Endodermal cell (in vitro differentiated cells): ENCODE measurements around the gene RPTOR. TPM values are rescaled to one million over a fixed set of nuclear protein-coding genes. Genes with fewer than 3 reads are reported as not detected.

Experiments used
- DNase-seq: peaks from one replicate; pipeline ENCODE4 v3.0.0-alpha.2; 2017
- H3K27ac ChIP-seq: 2 replicates; pipeline ENCODE4 v1.5.1; 2013; ENCODE audit warnings: mild to moderate bottlenecking, low read depth, low read length, moderate library complexity
- H3K27me3 ChIP-seq: 2 replicates; pipeline ENCODE4 v1.6.1; 2013; ENCODE audit warnings: mild to moderate bottlenecking, low read length, moderate library complexity; ENCODE audit not compliant: insufficient read depth, control insufficient read depth, poor library complexity, severe bottlenecking
- H3K36me3 ChIP-seq: 2 replicates; pipeline ENCODE4 v1.7.0; 2013; ENCODE audit warnings: mild to moderate bottlenecking, low read length, moderate library complexity; ENCODE audit not compliant: control insufficient read depth, insufficient read depth
- H3K4me1 ChIP-seq: one replicate; pipeline ENCODE4 v1.7.0; 2013; ENCODE audit warnings: low read length; ENCODE audit not compliant: control insufficient read depth, insufficient read depth
- H3K4me3 ChIP-seq: 2 replicates; pipeline ENCODE4 v1.5.1; 2013; ENCODE audit warnings: mild to moderate bottlenecking, low read length, moderate library complexity
- H3K9ac ChIP-seq: 2 replicates; pipeline ENCODE4 v1.6.1; 2013; ENCODE audit warnings: mild to moderate bottlenecking, low read length, moderate library complexity; ENCODE audit not compliant: poor library complexity, severe bottlenecking; ENCODE audit errors: extremely low read depth
- H3K9me3 ChIP-seq: 2 replicates; pipeline ENCODE4 v1.6.1; 2013; ENCODE audit warnings: mild to moderate bottlenecking, low read length, moderate library complexity; ENCODE audit not compliant: control insufficient read depth
- H3K27ac Mint-ChIP-seq: 2 replicates; pipeline ENCODE4 v1.8.0; 2020; ENCODE audit warnings: mixed read lengths
- H3K27me3 Mint-ChIP-seq: 2 replicates; pipeline ENCODE4 v1.8.0; 2021; ENCODE audit warnings: mild to moderate bottlenecking, mixed read lengths; ENCODE audit not compliant: insufficient read depth
- H3K36me3 Mint-ChIP-seq: 2 replicates; pipeline ENCODE4 v1.8.0; 2020; ENCODE audit warnings: low read depth, mixed read lengths
- H3K4me1 Mint-ChIP-seq: 2 replicates; pipeline ENCODE4 v1.8.0; 2020; ENCODE audit warnings: mixed read lengths
- H3K4me3 Mint-ChIP-seq: 2 replicates; pipeline ENCODE4 v1.8.0; 2020; ENCODE audit warnings: mild to moderate bottlenecking, moderate library complexity, mixed read lengths
- H3K9me3 Mint-ChIP-seq: 2 replicates; pipeline ENCODE4 v1.8.0; 2020; ENCODE audit warnings: mild to moderate bottlenecking, mixed read lengths
- WGBS, 2 experiments: methylation state at CpG; one replicate each; pipeline versions ENCODE4 v1.1.5 to v1.1.7; 2013; ENCODE audit warnings: missing lambda C conversion rate in 2 of 2, mixed read lengths in 1 of 2; ENCODE audit not compliant: insufficient coverage in 1 of 2, insufficient read length in 1 of 2; 5-methylcytosine and 5-hydroxymethylcytosine counted together
- total RNA-seq, 2 donors: library from RNA; stranded (reverse); fragmentation: NEBNext Ultra II Directional in 1 of 2; extraction: Animal tissue kit (Norgen Biotek cat#: 25700) in 1 of 2; gene quantifications; 2 replicates in 1 of 2; 3 replicates in 1 of 2; pipeline ENCODE4 v1.2.1, GENCODE V29; 2021
- TF ChIP-seq, protein P1 (sequence below): fragments of 200-600 bp; sonication (generic); conservative IDR thresholded peaks from 2 replicates; pipeline ENCODE4 v1.5.0; 2021; ENCODE audit warnings: antibody characterized with exemption, mild to moderate bottlenecking

Gene RPTOR
- total RNA-seq, 2 donors from 2014 or later: 45.1 to 53.4 TPM

DNA sequence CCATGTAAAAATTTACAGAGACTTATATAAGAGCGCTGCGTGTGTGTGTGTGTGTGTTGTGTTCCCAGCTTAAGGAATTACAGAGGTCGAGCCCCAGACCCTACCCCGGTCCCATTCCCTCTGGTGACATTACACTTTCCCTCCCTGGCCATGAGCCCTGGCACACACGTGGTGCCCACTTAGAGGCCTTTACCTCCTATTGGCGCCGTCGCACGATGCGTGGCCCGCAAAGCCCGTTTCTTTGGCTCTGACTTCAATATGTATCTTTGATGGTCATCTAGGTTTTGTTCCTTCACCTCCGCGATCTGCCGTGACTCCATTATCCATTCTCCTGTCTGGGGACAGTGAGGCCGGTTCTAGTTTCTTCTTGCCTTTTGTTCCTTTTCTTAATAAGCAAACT, 350.1 kb downstream of the RPTOR start:
- peaks cover 25% of the 10 kb centered on the region for H3K36me3 Mint-ChIP-seq
- TF ChIP-seq, protein P1, sequence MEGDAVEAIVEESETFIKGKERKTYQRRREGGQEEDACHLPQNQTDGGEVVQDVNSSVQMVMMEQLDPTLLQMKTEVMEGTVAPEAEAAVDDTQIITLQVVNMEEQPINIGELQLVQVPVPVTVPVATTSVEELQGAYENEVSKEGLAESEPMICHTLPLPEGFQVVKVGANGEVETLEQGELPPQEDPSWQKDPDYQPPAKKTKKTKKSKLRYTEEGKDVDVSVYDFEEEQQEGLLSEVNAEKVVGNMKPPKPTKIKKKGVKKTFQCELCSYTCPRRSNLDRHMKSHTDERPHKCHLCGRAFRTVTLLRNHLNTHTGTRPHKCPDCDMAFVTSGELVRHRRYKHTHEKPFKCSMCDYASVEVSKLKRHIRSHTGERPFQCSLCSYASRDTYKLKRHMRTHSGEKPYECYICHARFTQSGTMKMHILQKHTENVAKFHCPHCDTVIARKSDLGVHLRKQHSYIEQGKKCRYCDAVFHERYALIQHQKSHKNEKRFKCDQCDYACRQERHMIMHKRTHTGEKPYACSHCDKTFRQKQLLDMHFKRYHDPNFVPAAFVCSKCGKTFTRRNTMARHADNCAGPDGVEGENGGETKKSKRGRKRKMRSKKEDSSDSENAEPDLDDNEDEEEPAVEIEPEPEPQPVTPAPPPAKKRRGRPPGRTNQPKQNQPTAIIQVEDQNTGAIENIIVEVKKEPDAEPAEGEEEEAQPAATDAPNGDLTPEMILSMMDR: no peak

DNA sequence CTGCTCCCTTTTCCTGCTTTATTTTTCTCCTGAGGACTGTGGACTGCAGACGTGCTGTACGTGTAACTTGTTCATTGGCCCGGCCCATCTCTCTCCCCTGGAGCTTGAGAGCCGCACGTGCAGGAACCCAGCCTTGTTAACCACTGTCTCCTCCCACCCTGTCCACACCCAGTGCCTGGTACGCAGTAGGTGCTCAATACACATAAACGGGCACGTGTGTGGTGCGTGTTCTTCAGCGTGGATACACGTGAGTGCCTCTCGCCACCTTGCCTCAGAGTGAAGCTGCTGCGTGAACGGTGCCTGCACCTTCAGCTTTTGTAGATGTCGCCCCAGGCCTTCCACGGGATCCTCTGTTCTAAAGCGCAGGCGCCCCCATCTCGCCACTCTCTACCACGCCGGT, 350.7 kb downstream of the RPTOR start:
- Histone ChIP-seq H3K36me3 (peaks cover 21% of the 10 kb centered on the region), H3K27me3 (no peaks in the 10 kb centered on the region), H3K9me3 (no peaks in the 10 kb centered on the region), H3K27ac (no peak overlapping the region), H3K4me3 (no peak overlapping the region), H3K4me1 (no peaks in the 10 kb centered on the region), H3K9ac (no peak overlapping the region)
- DNase-seq: no peak
- no peaks in the 10 kb centered on the region for H3K27me3 Mint-ChIP-seq
- H3K9me3 Mint-ChIP-seq: no peaks in the 10 kb centered on the region
- TF ChIP-seq, protein P1: no peak
- H3K4me3 Mint-ChIP-seq: no peak overlapping the region
- H3K27ac Mint-ChIP-seq: peak overlapping the region; percentile 69
- 87 to 93% methylated on average over 18 to 21 of the region's 21 CpGs for WGBS, 2 experiments
- peaks cover 7% of the 10 kb centered on the region for H3K4me1 Mint-ChIP-seq
- H3K36me3 Mint-ChIP-seq: peaks cover 25% of the 10 kb centered on the region

More for the DNA sequence above, 350.1 kb downstream of the RPTOR start:
- H3K36me3 ChIP-seq: peaks cover 21% of the 10 kb centered on the region
- H3K9ac ChIP-seq: no peak overlapping the region
- WGBS, 2 experiments: 91 to 96% methylated on average over 13 to 16 of the region's 16 CpGs
- no peak overlapping the region for H3K4me3 ChIP-seq
- H3K27me3 ChIP-seq: no peaks in the 10 kb centered on the region
- no peak for DNase-seq
- no peaks in the 10 kb centered on the region for H3K4me1 ChIP-seq
- H3K27ac ChIP-seq: no peak overlapping the region
- H3K9me3 Mint-ChIP-seq: no peaks in the 10 kb centered on the region
- H3K27ac Mint-ChIP-seq: peak overlapping the region; percentile 48
- H3K4me3 Mint-ChIP-seq: no peak overlapping the region
- H3K4me1 Mint-ChIP-seq: peaks cover 7% of the 10 kb centered on the region
- no peaks in the 10 kb centered on the region for H3K9me3 ChIP-seq
- no peaks in the 10 kb centered on the region for H3K27me3 Mint-ChIP-seq

DNA sequence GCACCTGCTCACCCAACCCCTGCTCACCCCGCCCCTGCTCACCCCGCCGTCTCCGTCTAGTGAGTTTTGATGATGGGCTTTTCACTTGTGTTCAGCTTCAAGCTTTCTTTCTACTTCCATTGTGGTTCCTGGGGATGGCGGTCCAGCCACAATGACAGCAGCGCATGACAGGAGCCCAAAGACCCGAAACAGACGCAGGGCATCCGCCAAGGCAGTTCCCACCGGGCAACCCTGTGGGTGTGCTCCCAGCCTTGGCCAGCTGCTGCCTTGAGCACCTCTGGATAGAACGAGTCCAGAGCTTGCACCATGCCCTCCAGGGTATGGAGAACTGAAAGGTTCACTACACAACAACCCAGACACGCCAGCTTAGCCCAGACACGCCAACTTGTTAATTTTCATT, 354.1 kb downstream of the RPTOR start:
- no peaks in the 10 kb centered on the region for H3K9me3 Mint-ChIP-seq
- H3K27ac ChIP-seq: no peak overlapping the region
- no peak overlapping the region for H3K4me3 ChIP-seq
- TF ChIP-seq, protein P1: no peak
- H3K9me3 ChIP-seq: no peaks in the 10 kb centered on the region
- no peaks in the 10 kb centered on the region for H3K27me3 ChIP-seq
- 93 to 95% methylated on average over 10 to 13 of the region's 13 CpGs for WGBS, 2 experiments
- peaks cover 7% of the 10 kb centered on the region for H3K4me1 Mint-ChIP-seq
- H3K27ac Mint-ChIP-seq: no peak overlapping the region
- H3K9ac ChIP-seq: no peak overlapping the region
- H3K27me3 Mint-ChIP-seq: no peaks in the 10 kb centered on the region
- H3K4me1 ChIP-seq: no peaks in the 10 kb centered on the region
- H3K36me3 Mint-ChIP-seq: peaks cover 26% of the 10 kb centered on the region
- no peak overlapping the region for H3K4me3 Mint-ChIP-seq
- peaks cover 15% of the 10 kb centered on the region for H3K36me3 ChIP-seq
- no peak for DNase-seq
